Measurements from ENCODE around the gene TMEM63A.

GRCh38 chr1:225842074-225842473, 40.1 kb downstream of the TMEM63A start:
- TF ChIP-seq POLR2A (IDR thresholded peaks at IDR 0.05; ENCODE audit: low read length): no peak
- no peak for TF ChIP-seq JUNB (IDR thresholded peaks at IDR 0.05)
- TF ChIP-seq HEYL (CRISPR knock-in tag; IDR thresholded peaks at IDR 0.05): no peak
- TF ChIP-seq RAD21 (conservative IDR thresholded peaks at IDR 0.05 in 1 of 2, IDR thresholded peaks at IDR 0.05 in 1 of 2): no peak
- TF ChIP-seq CTCF (IDR thresholded peaks at IDR 0.05): no peak
- TF ChIP-seq KDM5A (IDR thresholded peaks at IDR 0.05): no peak
- TF ChIP-seq CEBPB (IDR thresholded peaks at IDR 0.05): no peak
- no peak for TF ChIP-seq HOXA7 (CRISPR knock-in tag; IDR thresholded peaks at IDR 0.05)
- TF ChIP-seq USF2 (IDR thresholded peaks at IDR 0.05): no peak
- TF ChIP-seq PHF8 (IDR thresholded peaks at IDR 0.05; ENCODE audit: borderline replicate concordance, low read depth): no peak
- no peak for TF ChIP-seq REST (IDR thresholded peaks at IDR 0.05)
- no peak for TF ChIP-seq NFE2L2 (conservative IDR thresholded peaks at IDR 0.05; ENCODE audit: low read length)
- TF ChIP-seq ZC3H11A (IDR thresholded peaks at IDR 0.05): no peak
